Measurements from ENCODE around the gene LRRC63.

The LRRC63 gene

GRCh38 chr13:46290434-46290833, 78.7 kb downstream of the LRRC63 start:
- Histone ChIP-seq H3K4me1 (ENCODE audit: control insufficient read depth, insufficient read depth, low read length) (no peaks in the 10 kb centered on the region), H3K36me3 (ENCODE audit: control insufficient read depth in 2 of 2, insufficient read depth in 1 of 2, low read length in 2 of 2) (no peaks in the 10 kb centered on the region), H3K4me3 (ENCODE audit: low read depth, low read length) (no peak overlapping the region), H3K27ac (ENCODE audit: extremely low read depth, low read depth, low read length) (no peak overlapping the region), H3K9me3 (ENCODE audit: control insufficient read depth, insufficient read depth, low read depth, low read length) (no peaks in the 10 kb centered on the region)
- ChIA-PET CTCF (interaction anchor here (1.0 to 1.2 kb wide), 3 partner anchors 13 to 36 kb away, joined by 3 to 4 read pairs (median 3); no protein-coding TSS in a partner anchor), POLR2A (no interaction called here)
- TF ChIP-seq ZNF140 (tag by site-specific recombination; IDR thresholded peaks at IDR 0.05) (no peak), ZNF121 (tag by site-specific recombination; IDR thresholded peaks at IDR 0.05) (no peak), SP3 (tag by site-specific recombination; IDR thresholded peaks at IDR 0.05) (no peak), SP7 (tag by site-specific recombination; IDR thresholded peaks at IDR 0.05) (no peak), ZNF623 (tag by site-specific recombination; IDR thresholded peaks at IDR 0.05) (no peak), HIC1 (tag by site-specific recombination; IDR thresholded peaks at IDR 0.05) (no peak)

GRCh38 chr13:46293436-46293835, 81.7 kb downstream of the LRRC63 start:
- no peak for TF ChIP-seq ZNF223 (tag by site-specific recombination; IDR thresholded peaks at IDR 0.05)
- no peak for TF ChIP-seq ZNF747 (tag by site-specific recombination; IDR thresholded peaks at IDR 0.05)
- no peak for TF ChIP-seq HOXC10 (CRISPR knock-in tag; IDR thresholded peaks at IDR 0.05)
- CTCF ChIA-PET, result interaction anchor here (0.6 kb wide), 1 partner anchor 427 kb away, joined by 3 read pairs; no protein-coding TSS in a partner anchor

GRCh38 chr13:46295491-46296114, 83.9 kb downstream of the LRRC63 start:
- no peak for TF ChIP-seq ZNF580 (tag by site-specific recombination; IDR thresholded peaks at IDR 0.05)
- TF ChIP-seq ZNF645 (tag by site-specific recombination; IDR thresholded peaks at IDR 0.05), result no peak
- no peak for TF ChIP-seq BCL6B (tag by site-specific recombination; IDR thresholded peaks at IDR 0.05)
- TF ChIP-seq ZNF132 (tag by site-specific recombination; IDR thresholded peaks at IDR 0.05; ENCODE audit: borderline replicate concordance), result no peak
- Histone ChIP-seq H3K4me3 (ENCODE audit: low read depth, low read length) (no peak overlapping the region), H3K4me1 (ENCODE audit: control insufficient read depth, insufficient read depth, low read length) (no peaks in the 10 kb centered on the region), H3K9me3 (ENCODE audit: control insufficient read depth, insufficient read depth, low read depth, low read length) (no peaks in the 10 kb centered on the region), H3K27ac (ENCODE audit: extremely low read depth, low read depth, low read length) (no peak overlapping the region), H3K36me3 (ENCODE audit: control insufficient read depth in 2 of 2, insufficient read depth in 1 of 2, low read length in 2 of 2) (no peaks in the 10 kb centered on the region)
- POLR2A ChIA-PET, result no interaction called here
- CTCF ChIA-PET, result interaction anchor here (0.7 kb wide), 1 partner anchor 8 kb away, joined by 3 read pairs; no protein-coding TSS in a partner anchor

More at GRCh38 chr13:46293436-46293835, 81.7 kb downstream of the LRRC63 start:
- H3K4me1 ChIP-seq (ENCODE audit: control insufficient read depth, insufficient read depth, low read length), result no peaks in the 10 kb centered on the region
- no peaks in the 10 kb centered on the region for H3K36me3 ChIP-seq (ENCODE audit: control insufficient read depth in 2 of 2, insufficient read depth in 1 of 2, low read length in 2 of 2)
- H3K4me3 ChIP-seq (ENCODE audit: low read depth, low read length), result no peak overlapping the region
- POLR2A ChIA-PET, result no interaction called here
- no peaks in the 10 kb centered on the region for H3K9me3 ChIP-seq (ENCODE audit: control insufficient read depth, insufficient read depth, low read depth, low read length)
- H3K27ac ChIP-seq (ENCODE audit: extremely low read depth, low read depth, low read length), result no peak overlapping the region
